Endothelial cell of umbilical vein (primary cell): ENCODE data around the gene PTPRO. TPM values are rescaled to one million over a fixed set of nuclear protein-coding genes. Genes with fewer than 3 reads are reported as not detected.

Experiments
- BruUV-seq: library from RNA; stranded (reverse); fragments of 400-500 nt; replicated peaks from 2 replicates; lab custom pipeline; 2021; lab: Mats Ljungman, UMichigan
- CTCF ChIA-PET: fragments of 300-600, 350-600 bp; sonication (Branson Sonifier 250); formaldehyde crosslinking; loops from one replicate; lab custom pipeline; 2021; ENCODE audit warnings: antibody characterized with exemption, inconsistent platforms; lab: Charles Lee
- POLR2A ChIA-PET: fragments of 300-600, 350-600 bp; sonication (Branson Sonifier 250); formaldehyde crosslinking; loops from one replicate; lab custom pipeline; 2021; ENCODE audit warnings: antibody characterized with exemption, inconsistent platforms; lab: Charles Lee
- DNase-seq: peaks from one replicate; pipeline ENCODE4 v3.0.0-alpha.2; 2011; ENCODE audit warnings: low read depth, low spot score
- FAIRE-seq: peaks from 2 replicates; lab custom pipeline; 2011; peaks lifted over from hg19 to GRCh38; lab: Jason Lieb, UNC
- H2AFZ ChIP-seq: 2 replicates; pipeline ENCODE4 v1.6.0; 2012; ENCODE audit warnings: low read depth, low read length, control low read depth, inconsistent platforms
- H3K27ac ChIP-seq: 2 replicates; pipeline ENCODE4 v1.5.1; 2011; ENCODE audit warnings: low read depth, mild to moderate bottlenecking, control low read depth, low read length, moderate library complexity; ENCODE audit not compliant: insufficient read depth
- H3K27me3 ChIP-seq, 2 experiments: 2 replicates each; pipeline versions ENCODE4 v1.6.0 to v1.6.1; 2011; ENCODE audit warnings: low read length in 2 of 2, mixed read lengths in 1 of 2; ENCODE audit not compliant: control insufficient read depth in 2 of 2, insufficient read depth in 2 of 2
- H3K36me3 ChIP-seq, 2 experiments: 2 replicates in 1 of 2; 3 replicates in 1 of 2; pipeline ENCODE4 v1.5.1; 2011; ENCODE audit warnings: low read length in 2 of 2, mild to moderate bottlenecking in 1 of 2, moderate library complexity in 1 of 2; ENCODE audit not compliant: control insufficient read depth in 2 of 2, insufficient read depth in 2 of 2; ENCODE audit errors: extremely low read depth in 1 of 2
- H3K4me1 ChIP-seq: 3 replicates; pipeline ENCODE4 v1.5.1; 2011; ENCODE audit warnings: mild to moderate bottlenecking, low read length; ENCODE audit not compliant: control insufficient read depth, insufficient read depth; ENCODE audit errors: extremely low read depth
- H3K4me2 ChIP-seq: 2 replicates; pipeline ENCODE4 v1.6.1; 2011; ENCODE audit warnings: low read length, control low read depth, mixed read lengths; ENCODE audit not compliant: insufficient read depth
- H3K4me3 ChIP-seq, 3 experiments: fragments of 200-600 bp in 1 of 3; sonication (generic), shearing (Covaris generic) in 1 of 3; replicated peaks in 1 of 3; 2 replicates each; pipeline ENCODE4 v1.5.1; 2011 to 2016; ENCODE audit warnings: control low read depth in 3 of 3, low read length in 3 of 3, mild to moderate bottlenecking in 2 of 3, inconsistent platforms in 1 of 3, low read depth in 1 of 3, moderate library complexity in 1 of 3; ENCODE audit not compliant: insufficient read depth in 1 of 3
- H3K79me2 ChIP-seq: 2 replicates; pipeline ENCODE4 v1.6.0; 2012; ENCODE audit warnings: low read length, inconsistent platforms; ENCODE audit not compliant: control insufficient read depth, insufficient read depth
- H3K9ac ChIP-seq: replicated peaks from 2 replicates; pipeline ENCODE3; 2011; ENCODE audit warnings: low read length, control low read depth; ENCODE audit not compliant: insufficient read depth; ENCODE audit errors: extremely low read depth
- H3K9me1 ChIP-seq: replicated peaks from 3 replicates; pipeline ENCODE4 v1.6.0; 2011; ENCODE audit warnings: mild to moderate bottlenecking, low read length; ENCODE audit not compliant: control insufficient read depth, insufficient read depth; ENCODE audit errors: extremely low read depth
- H3K9me3 ChIP-seq: replicated peaks from 2 replicates; pipeline ENCODE4 v1.5.1; 2012; ENCODE audit warnings: low read length, inconsistent platforms; ENCODE audit not compliant: control insufficient read depth, insufficient read depth
- H4K20me1 ChIP-seq: replicated peaks from 2 replicates; pipeline ENCODE3; 2011; ENCODE audit warnings: mild to moderate bottlenecking, low read length; ENCODE audit not compliant: control insufficient read depth, insufficient read depth; ENCODE audit errors: extremely low read depth
- CTCF ChIP-seq, 2 donors: IDR thresholded peaks; 1 replicate in 1 of 2; 2 replicates in 1 of 2; pipeline ENCODE4 v1.5.1; 2011; ENCODE audit warnings: low read length in 2 of 2, mild to moderate bottlenecking in 2 of 2, moderate library complexity in 2 of 2, control low read depth in 1 of 2, inconsistent platforms in 1 of 2, low read depth in 1 of 2; ENCODE audit not compliant: insufficient read depth in 1 of 2; ENCODE audit errors: extremely low read depth in 1 of 2
- EZH2 ChIP-seq: IDR thresholded peaks from 2 replicates; pipeline ENCODE4 v1.6.1; 2012; ENCODE audit warnings: borderline replicate concordance, low read depth, mild to moderate bottlenecking, moderate library complexity, low read length, inconsistent platforms; ENCODE audit not compliant: severe bottlenecking
- FOS ChIP-seq: IDR thresholded peaks from 2 replicates; pipeline ENCODE4 v1.6.1; 2011; ENCODE audit warnings: mild to moderate bottlenecking, low read length, moderate library complexity, borderline replicate concordance; ENCODE audit not compliant: insufficient read depth
- GATA2 ChIP-seq: IDR thresholded peaks from 2 replicates; pipeline ENCODE4 v1.7.0; 2011; ENCODE audit warnings: low read depth, mild to moderate bottlenecking, moderate library complexity, mixed read lengths, low read length; ENCODE audit not compliant: insufficient read length, insufficient read depth
- JUN ChIP-seq: IDR thresholded peaks from 2 replicates; pipeline ENCODE4 v1.6.1; 2011; ENCODE audit warnings: borderline replicate concordance, low read depth; ENCODE audit not compliant: insufficient read length, insufficient read depth
- MAX ChIP-seq: IDR thresholded peaks from 2 replicates; pipeline ENCODE4 v1.6.1; 2011; ENCODE audit not compliant: insufficient read depth, insufficient read length
- MYC ChIP-seq: IDR thresholded peaks from one replicate; pipeline ENCODE4 v1.6.1; 2011; ENCODE audit warnings: mild to moderate bottlenecking, low read depth, low read length
- POLR2A ChIP-seq: IDR thresholded peaks from 2 replicates; pipeline ENCODE4 v1.6.1; 2012; ENCODE audit warnings: low read depth, mild to moderate bottlenecking, control low read depth, low read length
- POLR2AphosphoS5 ChIP-seq: IDR thresholded peaks from 2 replicates; pipeline ENCODE4 v1.6.1; 2012; ENCODE audit warnings: low read depth, mild to moderate bottlenecking, control low read depth, low read length, moderate library complexity; ENCODE audit not compliant: insufficient read depth
- dilution Hi-C: fragments of 300-500 bp; cut with MboI; formaldehyde crosslinking; loops from one replicate; pipeline ENCODE4 v1.15.0; 2019; ENCODE audit warnings: low sequenced_read_pairs; ENCODE audit not compliant: extremely low pct_ligation_motif_present
- intact Hi-C: fragments of 100-400 bp; cut with micrococcal nuclease; formaldehyde crosslinking; loops from one replicate; pipeline ENCODE4 v1.10.0; 2022
- polyA plus RNA-seq, 4 experiments: library from polyadenylated mRNA; depleted of rRNA in 3 of 4; stranded (reverse) in 3 of 4; unstranded in 1 of 4; fragments of >200 nt; gene quantifications; 2 replicates each; pipeline versions ENCODE4 v1.2.1 to v1.2.3, GENCODE V29; 2011 to 2012; ENCODE audit warnings: missing spikeins in 1 of 4
- total RNA-seq: library from RNA; stranded (reverse); gene quantifications from 2 replicates; pipeline ENCODE4 v1.2.3, GENCODE V29; 2021

PTPRO gene
- total and polyA plus RNA-seq, 2 donors (not counting 3 experiments of a cell fraction or from before 2014, with no cell fraction given) = not detected

- no peak for DNase-seq
- no TSS peak for BruUV-seq
- H3K4me2 ChIP-seq = no peak overlapping the region
- H3K27me3 ChIP-seq = peaks cover under 1 to 2% of the 10 kb centered on the region in 2 experiments
- no peaks in the 10 kb centered on the region for H4K20me1 ChIP-seq
- no peak for FAIRE-seq
- H3K9ac ChIP-seq = no peak overlapping the region
- ChIA-PET CTCF (interaction anchor here (0.7 kb wide), 1 partner anchor 13 kb away, joined by 3 read pairs; no protein-coding TSS in a partner anchor), POLR2A (no interaction called here)
- no peaks in the 10 kb centered on the region for H3K79me2 ChIP-seq
- no peak overlapping the region for H3K4me3 ChIP-seq
- no peak for TF ChIP-seq MAX
- no peak for TF ChIP-seq CTCF (IDR thresholded peaks at IDR 0.05; ENCODE audit: extremely low read depth in 1 of 2, insufficient read depth in 1 of 2, low read depth in 1 of 2, low read length in 2 of 2)
- no peak for TF ChIP-seq MYC
- no peak for TF ChIP-seq FOS
- TF ChIP-seq JUN = no peak
- TF ChIP-seq POLR2A = no peak
- no peak for TF ChIP-seq POLR2AphosphoS5
- no peak for TF ChIP-seq EZH2
- no peak for TF ChIP-seq GATA2
- dilution Hi-C loops = no loop called here
- no peaks in the 10 kb centered on the region for H3K36me3 ChIP-seq
- H3K9me1 ChIP-seq = no peaks in the 10 kb centered on the region
- H3K4me1 ChIP-seq = no peaks in the 10 kb centered on the region
- H3K27ac ChIP-seq = no peak overlapping the region
- no peak overlapping the region for H2AFZ ChIP-seq
- intact Hi-C loops = no loop called here
- H3K9me3 ChIP-seq = no peaks in the 10 kb centered on the region
Observed at GRCh38 chr12:15423629-15424028, 101.3 kb downstream of the PTPRO start.
